HCT116 (cell line): Measurements from ENCODE around the gene GATAD2A. TPM values are rescaled to one million over a fixed set of nuclear protein-coding genes. Genes with fewer than 3 reads are reported as not detected.

ENCODE experiments used
- ATAC-seq: fragments of 200-7000 bp; cut with Tn5 transposase; 2 replicates; pipeline ENCODE4 v1.9.1; 2020; ENCODE audit warnings: mild to moderate bottlenecking, moderate library complexity
- BruUV-seq: library from RNA; stranded (reverse); fragments of 400-500 nt; replicated peaks from 2 replicates; lab custom pipeline; 2021; lab: Mats Ljungman, UMichigan
- CTCF ChIA-PET: fragments of 300-600 bp; sonication (Branson Sonifier 250); formaldehyde crosslinking; loops from one replicate; lab custom pipeline; 2021; ENCODE audit warnings: antibody characterized with exemption; lab: Charles Lee
- POLR2A ChIA-PET: fragments of 300-600, 350-600 bp; sonication (Branson Sonifier 250); formaldehyde crosslinking; loops from one replicate; lab custom pipeline; 2021; ENCODE audit warnings: antibody characterized with exemption; lab: Charles Lee
- RAD21 ChIA-PET, 2 experiments: fragments of 300-600 bp; sonication (Branson Sonifier 250); formaldehyde crosslinking; loops; one replicate each; lab custom pipeline; 2023; ENCODE audit warnings: low total read pairs in 2 of 2; ENCODE audit not compliant: uncharacterized antibody in 2 of 2, unreplicated experiment in 2 of 2, low non-redundant PET in 1 of 2; lab: Charles Lee
- DNase-seq: peaks from one replicate; pipeline ENCODE4 v3.0.0-alpha.2; 2010; ENCODE audit warnings: low read depth, low spot score
- H2AFZ ChIP-seq: fragments of 200-600 bp; shearing (Covaris generic), sonication (generic); 2 replicates; pipeline ENCODE4 v1.6.1; 2017; ENCODE audit warnings: low read depth, mixed run types, mixed read lengths, antibody characterized with exemption, low read length; ENCODE audit not compliant: poor library complexity, severe bottlenecking
- H3K27ac ChIP-seq: 2 replicates; pipeline ENCODE4 v1.5.1; 2012; ENCODE audit warnings: low read depth, low read length
- H3K27me3 ChIP-seq: fragments of 200-600 bp; sonication (generic); 2 replicates; pipeline ENCODE4 v1.6.1; 2016; ENCODE audit warnings: mixed run types, low read length, mixed read lengths; ENCODE audit not compliant: insufficient read depth
- H3K36me3 ChIP-seq, 2 experiments: fragments of 200-500 bp in 1 of 2; fragments of 200-600 bp in 1 of 2; sonication (Bioruptor generic) in 1 of 2; sonication (generic) in 1 of 2; 2 replicates each; pipeline versions ENCODE4 v1.5.1 to v1.6.1; 2014 to 2016; ENCODE audit warnings: low read length in 2 of 2, inconsistent platforms in 1 of 2, mixed read lengths in 1 of 2, mixed run types in 1 of 2; ENCODE audit not compliant: insufficient read depth in 2 of 2, control insufficient read depth in 1 of 2
- H3K4me1 ChIP-seq, 2 experiments: fragments of 200-600 bp in 1 of 2; sonication (generic) in 1 of 2; 2 replicates each; pipeline versions ENCODE4 v1.5.1 to v1.6.1; 2012 to 2017; ENCODE audit warnings: low read length in 2 of 2, inconsistent platforms in 1 of 2, mild to moderate bottlenecking in 1 of 2, mixed read lengths in 1 of 2, mixed run types in 1 of 2, moderate library complexity in 1 of 2; ENCODE audit not compliant: insufficient read depth in 2 of 2, control insufficient read depth in 1 of 2
- H3K4me2 ChIP-seq: fragments of 200-600 bp; sonication (generic); 2 replicates; pipeline ENCODE4 v1.6.1; 2017; ENCODE audit warnings: mixed run types, low read length, mixed read lengths
- H3K4me3 ChIP-seq, 2 experiments: fragments of 200-600 bp in 1 of 2; sonication (generic) in 1 of 2; replicated peaks in 1 of 2; 2 replicates each; pipeline ENCODE4 v1.5.1; 2011 to 2016; ENCODE audit warnings: low read length in 2 of 2, control low read depth in 1 of 2, low read depth in 1 of 2, mild to moderate bottlenecking in 1 of 2, mixed read lengths in 1 of 2, mixed run types in 1 of 2
- H3K79me2 ChIP-seq: fragments of 200-600 bp; sonication (generic); 2 replicates; pipeline ENCODE4 v1.6.1; 2017; ENCODE audit warnings: mild to moderate bottlenecking, mixed run types, low read length, moderate library complexity, mixed read lengths; ENCODE audit not compliant: insufficient read depth
- H3K9ac ChIP-seq: fragments of 200-600 bp; sonication (generic); 2 replicates; pipeline ENCODE4 v1.6.1; 2016; ENCODE audit warnings: low read length, mixed read lengths
- H3K9me2 ChIP-seq: fragments of 200-600 bp; sonication (generic), shearing (Covaris generic); 2 replicates; pipeline ENCODE4 v1.6.1; 2017; ENCODE audit warnings: mixed run types, mild to moderate bottlenecking, moderate library complexity; ENCODE audit not compliant: insufficient read depth
- H3K9me3 ChIP-seq, 2 experiments: fragments of 200-500 bp in 1 of 2; fragments of 200-600 bp in 1 of 2; sonication (Bioruptor generic) in 1 of 2; sonication (generic) in 1 of 2; 2 replicates each; pipeline ENCODE4 v1.6.1; 2014 to 2017; ENCODE audit warnings: low read length in 2 of 2, mixed read lengths in 2 of 2, inconsistent platforms in 1 of 2, low read depth in 1 of 2, mild to moderate bottlenecking in 1 of 2, mixed run types in 1 of 2, moderate library complexity in 1 of 2; ENCODE audit not compliant: control insufficient read depth in 1 of 2, insufficient read depth in 1 of 2
- H4K20me1 ChIP-seq: fragments of 200-600 bp; sonication (generic), shearing (Covaris generic); 2 replicates; pipeline ENCODE4 v1.6.1; 2017; ENCODE audit warnings: mixed run types, mild to moderate bottlenecking, moderate library complexity; ENCODE audit not compliant: insufficient read depth
- ATF3 ChIP-seq: IDR thresholded peaks from 2 replicates; pipeline ENCODE4 v1.6.1; 2012
- CBX3 ChIP-seq: IDR thresholded peaks from 2 replicates; pipeline ENCODE4 v1.6.1; 2012; ENCODE audit warnings: low read depth
- CEBPB ChIP-seq: IDR thresholded peaks from 2 replicates; pipeline ENCODE4 v1.6.1; 2012; ENCODE audit warnings: low read depth
- CTCF ChIP-seq, 3 experiments: fragments of 200-600 bp in 1 of 3; sonication (generic) in 1 of 3; IDR thresholded peaks in 2 of 3; conservative IDR thresholded peaks in 1 of 3; 2 replicates each; pipeline ENCODE4 v1.5.1; 2012 to 2017; ENCODE audit warnings: low read depth in 2 of 3, low read length in 2 of 3, antibody characterized with exemption in 1 of 3, borderline replicate concordance in 1 of 3, control low read depth in 1 of 3, mild to moderate bottlenecking in 1 of 3, mixed read lengths in 1 of 3, mixed run types in 1 of 3, moderate library complexity in 1 of 3; ENCODE audit not compliant: insufficient read depth in 1 of 3
- EZH2 ChIP-seq: fragments of 200-600 bp; sonication (generic); IDR thresholded peaks from 2 replicates; pipeline ENCODE4 v1.6.1; 2017; ENCODE audit warnings: antibody characterized with exemption, mixed run types
- EZH2phosphoT487 ChIP-seq: fragments of 200-600 bp; IDR thresholded peaks from 2 replicates; pipeline ENCODE4 v1.6.1; 2018; ENCODE audit warnings: antibody characterized with exemption, borderline replicate concordance
- FOSL1 ChIP-seq: IDR thresholded peaks from 2 replicates; pipeline ENCODE4 v1.6.1; 2012; ENCODE audit warnings: low read depth
- JUND ChIP-seq: IDR thresholded peaks from 2 replicates; pipeline ENCODE4 v1.6.1; 2012
- POLR2A ChIP-seq: IDR thresholded peaks from 2 replicates; pipeline ENCODE4 v1.7.0; 2011; ENCODE audit warnings: borderline replicate concordance; ENCODE audit not compliant: insufficient read depth, insufficient read length; ENCODE audit errors: extremely low read depth
- POLR2AphosphoS5 ChIP-seq: IDR thresholded peaks from 2 replicates; pipeline ENCODE4 v1.6.1; 2011; ENCODE audit warnings: mild to moderate bottlenecking, low read depth, low read length, moderate library complexity
- SIN3A ChIP-seq: IDR thresholded peaks from 2 replicates; pipeline ENCODE4 v1.6.1; 2012; ENCODE audit warnings: low read depth
- SP1 ChIP-seq: IDR thresholded peaks from 2 replicates; pipeline ENCODE4 v1.6.1; 2012; ENCODE audit warnings: low read depth
- SRF ChIP-seq: IDR thresholded peaks from 2 replicates; pipeline ENCODE4 v1.6.1; 2012; ENCODE audit warnings: low read depth
- ZBTB33 ChIP-seq: IDR thresholded peaks from 2 replicates; pipeline ENCODE4 v1.6.1; 2011; ENCODE audit warnings: mild to moderate bottlenecking, low read length, moderate library complexity; ENCODE audit not compliant: insufficient replicate concordance; ENCODE audit errors: extremely low read depth
- ZFX ChIP-seq: fragments of 450-650 bp; IDR thresholded peaks from 2 replicates; pipeline ENCODE4 v1.6.1; 2017
- ZNF274 ChIP-seq: fragments of 200-500 bp; sonication (Bioruptor generic); IDR thresholded peaks from 2 replicates; pipeline ENCODE4 v1.6.1; 2014; ENCODE audit warnings: mild to moderate bottlenecking, low read depth, low read length, inconsistent platforms
- intact Hi-C: fragments of 100-400 bp; cut with micrococcal nuclease; formaldehyde crosslinking; loops from 2 replicates; pipeline ENCODE4 v1.10.0; 2022
- total RNA-seq: library from RNA; stranded (reverse); gene quantifications from one replicate; pipeline ENCODE4 v1.2.1, GENCODE V29; 2021; ENCODE audit not compliant: unreplicated experiment

The GATAD2A gene
- total RNA-seq, 1 experiment from 2014 or later: 130 TPM

GRCh38 chr19:19510432-19510831, 105.0 kb downstream of the GATAD2A start:
- ChIA-PET POLR2A (no interaction called here), CTCF (no interaction called here), RAD21 (no interaction called here)
- Histone ChIP-seq H3K36me3 (peaks cover under 1 to 3% of the 10 kb centered on the region in 2 experiments; a peak in 3 of 4 replicates), H3K4me2 (no peak overlapping the region), H3K4me3 (no peak overlapping the region), H3K9me2 (no peaks in the 10 kb centered on the region), H3K27ac (no peak overlapping the region), H3K27me3 (no peaks in the 10 kb centered on the region), H3K79me2 (no peaks in the 10 kb centered on the region), H3K9ac (no peak overlapping the region), H2AFZ (no peak overlapping the region), H4K20me1 (no peaks in the 10 kb centered on the region), H3K4me1 (peaks cover 2 to 13% of the 10 kb centered on the region in 2 experiments; a peak in 3 of 4 replicates), H3K9me3 (no peaks in the 10 kb centered on the region)
- TF ChIP-seq POLR2AphosphoS5 (no peak), EZH2phosphoT487 (no peak), ZFX (no peak), CBX3 (no peak), FOSL1 (no peak), ATF3 (no peak), CEBPB (no peak), SRF (no peak), JUND (no peak), ZNF274 (no peak), SIN3A (no peak), ZBTB33 (no peak), EZH2 (no peak), SP1 (no peak), CTCF (IDR thresholded peaks at IDR 0.05 in 2 of 3, conservative IDR thresholded peaks at IDR 0.05 in 1 of 3; ENCODE audit: borderline replicate concordance in 1 of 3, insufficient read depth in 1 of 3, low read depth in 2 of 3, low read length in 2 of 3) (no peak), POLR2A (no peak)
- ATAC-seq (peak; percentile 25), DNase-seq (no peak)
- intact Hi-C loops: no loop called here
- BruUV-seq: no TSS peak
